Tibial nerve (tissue), 4 donors: Measurements from ENCODE around the gene EXT2.

Source experiments
- CTCF ChIP-seq, 5 experiments: fragments of 200-600 bp in 3 of 5; fragments of 450-650 bp in 2 of 5; sonication (generic) in 3 of 5; IDR thresholded peaks; one replicate each; pipeline ENCODE4 v1.5.1; 2016 to 2019; ENCODE audit warnings: antibody characterized with exemption in 5 of 5, mild to moderate bottlenecking in 3 of 5, moderate library complexity in 2 of 5
- EP300 ChIP-seq, 2 donors: sonication (generic); formaldehyde crosslinking; IDR thresholded peaks; one replicate each; pipeline ENCODE4 v1.6.1; 2017; ENCODE audit warnings: antibody characterized with exemption in 2 of 2, mild to moderate bottlenecking in 1 of 2
- POLR2A ChIP-seq, 2 donors: fragments of 450-650 bp; IDR thresholded peaks; one replicate each; pipeline ENCODE4 v1.6.1; 2017; ENCODE audit warnings: antibody characterized with exemption in 2 of 2, mild to moderate bottlenecking in 2 of 2, moderate library complexity in 2 of 2

DNA sequence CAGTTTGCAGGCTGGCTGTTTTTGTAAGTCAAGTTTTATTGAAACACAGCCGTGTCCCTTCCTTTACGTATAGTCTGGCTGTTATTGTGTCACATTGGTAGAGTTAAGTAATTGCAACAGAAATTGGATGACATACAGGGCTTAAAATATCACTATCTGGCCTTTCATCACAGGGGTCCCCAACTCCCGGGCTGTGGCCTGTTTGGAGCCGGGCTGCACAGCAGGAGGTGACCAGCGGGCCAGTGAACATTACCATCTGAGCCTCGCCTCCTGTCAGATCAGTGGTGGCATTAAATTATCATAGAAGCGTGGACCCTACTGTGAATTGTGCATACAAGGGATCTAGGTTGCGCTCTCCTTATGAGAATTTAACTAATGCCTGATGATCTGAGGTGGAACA lies 31.7 kb downstream of the EXT2 start:
- no peak for TF ChIP-seq EP300 (IDR thresholded peaks at IDR 0.05)
- TF ChIP-seq CTCF (IDR thresholded peaks at IDR 0.05) = no peak
- no peak for TF ChIP-seq POLR2A (IDR thresholded peaks at IDR 0.05)
